Urothelium cell line (cell line): ENCODE measurements around the gene DAP3.
"Not testable (repeated sequence)": the region's sequence is repeated elsewhere in the genome, so short reads cannot be mapped to it uniquely, and the experiment has no call there.

Source experiments
- DNase-seq: peaks from one replicate; pipeline ENCODE4 v3.0.0; 2011; ENCODE audit warnings: low spot score, mixed read lengths
- FAIRE-seq: peaks from 2 replicates; lab custom pipeline; 2011; peaks lifted over from hg19 to GRCh38; lab: Jason Lieb, UNC

The DAP3 gene

DNA sequence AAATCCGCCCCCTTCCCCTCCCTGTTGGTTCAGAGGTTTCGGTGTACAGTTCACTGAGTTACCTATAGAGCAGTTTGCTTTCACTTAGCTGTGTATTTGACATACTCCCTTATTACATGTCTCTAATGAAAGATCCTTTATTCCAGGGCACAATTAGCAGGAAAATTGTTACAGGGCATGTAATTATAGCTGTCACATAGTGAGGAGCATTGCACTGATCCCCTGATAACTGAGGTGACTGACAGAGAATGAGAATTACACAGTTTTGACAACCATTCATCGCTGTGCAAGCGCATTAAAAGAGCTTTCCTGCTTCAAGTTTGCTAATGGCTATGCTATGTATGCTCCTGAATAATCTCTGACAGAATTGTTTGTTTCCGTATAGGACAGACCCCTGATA is 26.9 kb downstream of the DAP3 start:
- no peak for FAIRE-seq

DNA sequence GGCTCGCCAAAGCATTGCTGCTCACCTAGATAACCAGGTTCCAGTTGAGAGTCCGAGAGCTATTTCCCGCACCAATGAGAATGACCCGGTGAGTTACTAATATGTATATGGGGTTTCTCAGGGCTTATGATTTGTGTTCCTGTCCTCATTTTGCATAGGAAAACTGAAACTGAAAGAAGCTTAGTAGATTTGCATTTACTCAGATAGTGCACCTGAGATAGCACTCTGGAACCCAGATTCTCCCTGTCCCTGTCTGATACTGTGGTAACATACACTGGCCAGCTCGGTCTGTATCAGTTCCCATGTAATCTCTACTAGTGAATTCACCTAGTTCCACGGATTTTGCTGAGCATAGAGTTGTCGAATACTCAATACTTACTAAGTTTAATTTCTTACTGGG is 28.1 kb downstream of the DAP3 start:
- FAIRE-seq (no peak), DNase-seq (no peak)

More for the DNA sequence above, 26.9 kb downstream of the DAP3 start:
- no peak for DNase-seq

DNA sequence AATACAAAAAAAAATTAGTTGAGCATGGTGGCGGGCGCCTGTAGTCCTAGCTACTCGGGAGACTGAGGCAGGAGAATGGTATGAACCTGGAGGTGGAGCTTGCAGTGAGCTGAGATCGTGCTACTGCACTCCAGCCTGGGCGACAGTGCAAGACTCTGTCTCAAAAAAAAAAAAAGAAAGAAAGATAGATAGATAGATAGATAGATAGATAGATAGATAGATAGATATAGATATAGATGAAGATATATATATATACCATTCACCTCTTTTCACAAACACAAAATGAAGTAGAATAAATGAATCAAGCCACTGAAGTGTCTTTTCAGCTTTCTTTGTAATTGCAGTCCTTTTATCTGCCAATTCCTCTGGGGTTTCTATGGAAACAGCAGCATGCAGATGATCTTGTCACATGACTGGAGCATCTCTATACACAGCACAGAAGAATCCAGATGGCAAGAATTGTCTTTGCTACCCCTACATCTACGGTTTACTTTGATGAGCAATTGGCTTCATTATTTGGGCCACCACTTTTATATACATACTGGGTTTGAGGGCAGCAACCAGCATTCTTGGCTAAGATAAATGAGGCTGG is 29.7 kb downstream of the DAP3 start:
- DNase-seq, FAIRE-seq: not testable (repeated sequence)

DNA sequence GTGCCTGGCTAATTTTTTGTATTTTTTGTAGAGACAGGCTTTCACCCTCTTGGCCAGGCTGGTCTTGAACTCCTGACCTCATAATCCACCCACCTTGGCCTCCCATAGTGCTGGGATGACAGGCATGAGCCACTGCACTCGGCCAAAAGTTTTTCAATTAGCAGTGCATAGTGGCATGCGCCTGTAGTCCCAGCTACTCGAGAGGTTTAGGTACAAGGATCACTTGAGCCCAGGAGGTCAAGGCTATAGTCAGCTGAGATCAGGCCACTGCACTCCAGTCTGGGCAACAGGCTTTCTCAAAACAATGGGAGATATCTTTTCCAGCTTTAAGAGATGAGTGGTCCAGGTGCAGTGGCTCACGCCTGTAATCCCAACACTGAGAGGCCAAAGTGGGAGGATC is 30.8 kb downstream of the DAP3 start:
- no peak for DNase-seq
- no peak for FAIRE-seq

DNA sequence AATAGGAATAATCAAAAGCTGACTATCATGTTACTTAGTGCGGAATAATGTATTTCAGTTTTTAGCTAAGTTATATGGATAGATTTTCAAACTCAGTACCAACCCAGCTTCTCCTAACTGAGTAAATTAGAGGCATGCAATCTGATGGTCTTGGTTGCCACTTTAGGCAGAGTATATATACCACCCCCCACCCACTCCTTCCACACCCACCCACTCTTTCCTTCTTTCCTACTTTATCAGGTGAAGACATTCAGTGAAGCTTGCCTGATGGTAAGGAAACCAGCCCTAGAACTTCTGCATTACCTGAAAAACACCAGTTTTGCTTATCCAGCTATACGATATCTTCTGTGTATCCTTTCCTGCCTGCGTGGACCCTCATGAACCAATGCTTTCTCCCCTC is 36.3 kb downstream of the DAP3 start:
- no peak for DNase-seq
- FAIRE-seq: no peak

DNA sequence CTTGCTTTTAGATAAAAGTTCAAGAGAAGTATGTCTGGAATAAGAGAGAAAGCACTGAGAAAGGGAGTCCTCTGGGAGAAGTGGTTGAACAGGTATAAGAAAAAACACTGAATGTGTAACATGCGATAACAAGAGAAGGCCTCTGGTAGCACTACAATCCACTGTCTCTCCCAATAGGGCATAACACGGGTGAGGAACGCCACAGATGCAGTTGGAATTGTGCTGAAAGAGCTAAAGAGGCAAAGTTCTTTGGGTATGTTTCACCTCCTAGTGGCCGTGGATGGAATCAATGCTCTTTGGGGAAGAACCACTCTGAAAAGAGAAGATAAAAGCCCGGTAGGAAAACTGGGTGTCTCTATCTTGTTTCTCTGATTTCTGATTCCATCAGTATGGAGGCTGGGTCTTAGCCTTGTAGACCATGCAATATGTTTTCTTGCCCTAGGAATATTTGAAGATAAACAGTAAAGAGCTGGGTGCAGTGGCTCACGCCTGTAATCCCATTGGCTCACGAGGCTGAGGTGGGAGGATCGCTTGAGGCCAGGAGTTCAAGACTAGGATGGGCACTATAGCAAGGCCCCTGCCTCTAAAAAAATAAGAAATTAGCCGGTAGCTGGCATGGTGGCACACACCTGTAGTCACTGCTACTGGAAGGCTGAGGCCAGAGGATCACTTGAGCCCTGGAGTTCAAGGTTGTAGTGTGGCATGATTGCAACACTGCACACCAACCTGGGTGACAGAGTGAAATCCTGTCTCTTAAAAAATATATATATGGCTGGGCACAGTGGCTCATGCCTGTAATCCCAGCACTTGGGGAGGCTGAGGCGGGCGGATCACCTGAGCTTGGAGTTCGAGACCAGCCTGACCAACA is 40.4 kb downstream of the DAP3 start:
- peak; percentile 23 for DNase-seq
- FAIRE-seq: no peak

DNA sequence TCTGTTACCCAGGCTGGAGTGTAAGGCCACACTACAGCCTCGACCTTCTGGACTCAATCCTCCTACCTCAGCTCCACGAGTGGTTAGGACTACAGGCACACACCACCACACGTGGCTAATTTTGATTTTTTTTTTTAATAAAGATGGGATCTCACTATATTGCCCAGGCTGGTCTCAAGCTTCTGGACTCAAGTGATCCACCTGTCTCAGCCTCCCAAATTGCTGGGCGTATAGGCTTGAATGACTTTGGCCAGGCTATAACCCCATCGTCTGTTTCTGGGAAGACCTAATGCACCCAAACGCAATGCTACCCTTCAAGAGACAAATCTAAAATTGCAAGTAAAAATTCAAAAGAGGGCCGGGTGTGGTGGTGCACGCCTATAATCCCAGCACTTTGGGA is 52.1 kb downstream of the DAP3 start:
- DNase-seq (no peak), FAIRE-seq (no peak)

DNA sequence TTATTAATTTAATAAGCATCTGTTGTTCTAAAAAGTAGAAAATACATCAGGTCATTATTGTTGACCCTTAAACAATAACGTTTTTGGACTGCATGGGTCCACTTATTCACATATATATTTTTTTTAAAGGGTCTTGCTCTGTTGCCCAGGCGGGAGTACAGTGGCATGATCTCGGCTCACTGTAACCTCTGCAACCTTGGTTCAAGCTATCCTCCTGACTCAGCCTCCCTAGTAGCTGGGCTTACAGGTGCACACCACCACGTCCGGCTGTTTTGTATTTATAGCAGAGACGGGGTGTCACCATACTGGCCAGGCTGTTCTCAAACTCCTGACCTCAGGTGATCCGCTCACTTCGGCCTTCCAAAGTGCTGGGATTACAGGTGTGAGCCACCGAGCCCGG is 53.0 kb downstream of the DAP3 start:
- FAIRE-seq: no peak

DNA sequence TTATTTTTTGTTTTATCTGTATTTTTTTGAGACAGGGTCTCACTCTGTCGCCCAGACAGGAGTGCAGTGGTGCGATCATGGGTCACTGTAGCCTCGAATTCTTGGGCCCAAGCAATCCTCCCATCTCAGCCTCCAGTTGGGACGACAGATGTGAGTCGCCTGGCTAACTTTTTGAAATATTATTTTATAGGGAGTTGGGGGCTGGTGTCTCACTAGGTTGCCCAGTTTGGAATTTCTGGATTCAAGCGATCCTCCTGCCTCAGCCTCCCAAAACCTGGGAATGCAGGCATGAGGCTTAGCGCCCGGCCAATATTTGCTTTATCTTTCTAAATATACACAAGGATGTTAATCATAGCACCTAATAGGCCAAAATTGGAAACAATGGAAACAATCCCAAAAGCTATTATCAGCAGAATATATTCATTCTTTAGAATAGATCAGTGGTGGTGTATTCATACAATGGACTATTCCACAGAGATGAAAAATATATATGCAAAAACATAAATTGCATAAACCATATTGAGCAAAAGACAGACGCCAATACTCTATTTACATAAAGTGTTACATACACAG is 55.9 kb downstream of the DAP3 start:
- no peak for FAIRE-seq

More for the DNA sequence above, 53.0 kb downstream of the DAP3 start:
- no peak for DNase-seq

DNA sequence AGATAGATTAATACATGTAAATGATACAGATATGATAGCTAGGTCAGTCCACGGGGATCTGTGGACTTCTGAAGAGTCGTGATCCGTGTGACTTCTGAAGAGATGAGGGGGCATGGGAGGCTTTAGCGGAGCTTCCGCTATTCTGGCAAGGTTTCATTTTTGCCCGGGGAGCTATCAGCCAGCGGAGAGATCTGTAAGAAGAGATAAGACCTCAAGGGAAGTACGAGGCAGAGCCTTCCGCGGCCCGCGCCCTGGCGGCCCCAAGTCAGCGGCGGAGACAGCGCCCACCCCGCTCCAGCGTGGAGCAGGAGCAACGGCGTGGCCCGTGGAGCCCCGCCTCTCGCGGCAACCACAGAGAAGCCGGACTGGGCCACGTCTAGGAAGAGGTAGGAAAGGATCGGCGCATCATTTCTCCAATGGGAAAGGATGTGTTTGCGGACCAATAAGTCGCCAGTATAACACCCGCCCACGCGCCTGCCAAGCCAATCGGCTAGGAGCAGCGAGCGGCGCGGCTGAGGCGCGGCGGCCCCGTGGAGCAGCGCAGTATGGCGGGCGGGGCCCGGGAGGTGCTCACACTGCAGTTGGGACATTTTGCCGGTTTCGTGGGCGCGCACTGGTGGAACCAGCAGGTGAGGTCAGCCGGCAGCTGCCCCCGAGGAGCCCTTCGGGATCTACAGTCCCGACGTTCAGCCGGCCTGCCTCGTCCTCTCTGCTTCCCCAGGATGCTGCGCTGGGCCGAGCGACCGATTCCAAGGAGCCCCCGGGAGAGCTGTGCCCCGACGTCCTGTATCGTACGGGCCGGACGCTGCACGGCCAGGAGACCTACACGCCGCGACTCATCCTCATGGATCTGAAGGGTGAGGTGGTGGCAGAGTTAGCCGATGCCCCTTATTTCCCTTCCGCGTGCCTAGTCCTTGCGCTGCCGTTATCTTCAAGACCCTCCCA is 56.7 kb downstream of the DAP3 start:
- FAIRE-seq (peak; percentile 74), DNase-seq (peak; percentile 87)

More for the DNA sequence above, 55.9 kb downstream of the DAP3 start:
- DNase-seq: no peak

DNA sequence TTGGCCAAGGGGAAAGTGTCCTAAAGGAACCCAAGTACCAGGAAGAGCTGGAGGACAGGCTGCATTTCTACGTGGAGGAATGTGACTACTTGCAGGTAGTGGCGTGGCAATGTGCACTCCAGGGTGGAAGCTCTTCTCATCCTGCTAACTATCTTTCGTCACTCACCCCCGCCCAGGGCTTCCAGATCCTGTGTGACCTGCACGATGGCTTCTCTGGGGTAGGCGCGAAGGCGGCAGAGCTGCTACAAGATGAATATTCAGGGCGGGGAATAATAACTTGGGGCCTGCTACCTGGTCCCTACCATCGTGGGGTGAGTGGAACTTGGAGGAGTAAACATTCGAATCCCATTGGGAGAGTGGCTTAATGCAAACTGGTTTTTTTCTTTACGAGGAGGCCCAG is 58.7 kb downstream of the DAP3 start:
- FAIRE-seq, DNase-seq: not testable (repeated sequence)

DNA sequence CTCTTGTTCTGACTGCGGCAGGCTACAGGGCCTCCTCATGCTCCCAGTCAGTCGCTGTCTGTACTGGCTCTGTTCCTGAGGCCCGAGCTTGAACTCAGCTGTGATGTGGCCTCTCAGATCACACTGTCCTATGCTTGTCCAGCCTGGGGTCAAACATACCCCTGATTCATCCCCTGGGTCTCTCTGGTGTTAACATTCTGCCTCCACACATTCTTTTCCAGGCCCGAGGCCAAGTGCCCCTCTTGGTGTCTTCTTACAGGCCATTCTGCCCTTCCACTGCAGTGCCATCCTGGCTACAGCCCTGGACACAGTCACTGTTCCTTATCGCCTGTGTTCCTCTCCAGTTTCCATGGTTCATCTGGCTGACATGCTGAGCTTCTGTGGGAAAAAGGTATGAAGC is 59.2 kb downstream of the DAP3 start:
- not testable (repeated sequence) for FAIRE-seq, DNase-seq

DNA sequence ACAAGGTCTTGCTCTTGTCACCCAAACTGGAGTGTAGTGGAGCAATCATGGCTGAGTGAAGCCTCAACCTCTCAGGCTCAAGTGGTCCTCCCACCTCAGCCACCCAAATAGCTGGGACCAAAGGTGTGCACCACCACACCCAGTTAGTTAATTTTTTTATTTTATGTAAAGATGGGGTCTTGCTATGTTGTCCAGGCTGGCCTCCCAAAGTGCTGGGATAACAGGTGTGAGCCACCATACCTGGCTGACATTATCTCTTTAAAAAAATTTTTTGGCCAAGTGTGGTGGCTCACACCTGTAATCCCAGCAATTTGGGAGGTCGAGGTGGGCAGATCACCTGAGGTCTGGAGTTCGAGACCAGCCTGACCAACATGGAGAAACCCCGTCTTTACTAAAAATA is 70.1 kb downstream of the DAP3 start:
- not testable (repeated sequence) for DNase-seq, FAIRE-seq

DNA sequence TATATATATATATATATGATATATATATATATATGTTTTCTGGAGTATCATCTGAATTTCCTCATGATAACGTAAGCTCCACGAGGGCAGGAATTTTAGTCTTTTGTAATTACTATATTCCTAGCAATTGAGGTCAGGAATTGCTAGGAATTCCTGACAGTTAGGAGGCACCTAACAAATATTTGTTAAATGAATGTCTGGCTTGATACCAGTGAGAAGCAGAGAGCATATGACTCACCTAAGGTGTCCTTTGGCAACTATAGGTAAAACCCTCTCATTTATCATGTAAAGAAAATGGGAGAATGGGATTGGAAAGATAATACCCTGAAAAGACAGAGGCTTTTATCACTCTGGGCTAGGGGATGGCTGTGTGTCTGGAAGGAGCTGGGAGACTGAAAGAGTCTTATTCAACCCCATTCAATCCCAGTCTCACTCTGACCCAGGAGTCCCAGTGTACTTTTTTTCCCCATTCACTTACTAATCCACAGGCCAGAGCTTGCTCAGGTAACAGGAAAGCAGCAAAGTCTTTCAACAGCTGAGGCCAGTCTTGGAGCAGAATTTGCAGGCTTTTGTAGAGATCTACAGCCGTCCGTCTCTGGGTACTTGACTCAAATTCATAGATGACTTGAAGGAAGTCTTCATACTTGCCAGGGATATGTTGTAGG is 71.2 kb downstream of the DAP3 start:
- DNase-seq (no peak), FAIRE-seq (no peak)

DNA sequence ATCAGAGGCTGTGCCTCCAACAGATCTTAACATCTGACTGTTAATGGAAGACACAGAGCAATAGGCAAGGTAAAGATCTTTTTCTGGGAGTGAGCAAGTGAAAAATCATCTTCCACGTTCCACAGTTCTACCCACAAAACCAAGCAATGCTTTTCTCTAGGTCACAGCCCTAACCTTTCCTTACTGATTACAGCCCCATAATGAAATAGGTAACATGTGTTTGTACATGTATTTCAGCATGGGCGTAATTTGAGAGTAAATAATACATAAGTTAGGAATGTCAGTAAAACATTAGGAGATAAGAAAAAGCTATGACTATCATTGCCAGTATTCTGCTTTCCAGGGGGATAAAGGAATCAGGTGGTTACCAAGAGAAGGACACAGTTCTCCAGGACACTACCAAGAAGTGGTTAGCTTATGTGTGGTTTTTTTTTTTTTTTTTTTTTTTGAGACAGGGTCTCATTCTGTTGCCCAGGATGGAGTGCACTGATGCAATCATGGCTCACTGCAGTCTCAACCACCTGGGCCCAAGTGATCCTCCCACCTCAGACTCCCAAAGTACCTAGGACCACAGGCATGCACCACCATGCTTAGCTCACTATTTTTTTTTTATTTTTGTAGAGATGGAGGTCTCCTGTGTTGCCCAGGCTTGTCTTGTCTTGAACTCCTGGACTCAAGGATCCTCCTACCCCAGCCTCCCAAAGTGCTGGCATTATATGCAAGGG is 72.0 kb downstream of the DAP3 start:
- FAIRE-seq (no peak), DNase-seq (no peak)

DNA sequence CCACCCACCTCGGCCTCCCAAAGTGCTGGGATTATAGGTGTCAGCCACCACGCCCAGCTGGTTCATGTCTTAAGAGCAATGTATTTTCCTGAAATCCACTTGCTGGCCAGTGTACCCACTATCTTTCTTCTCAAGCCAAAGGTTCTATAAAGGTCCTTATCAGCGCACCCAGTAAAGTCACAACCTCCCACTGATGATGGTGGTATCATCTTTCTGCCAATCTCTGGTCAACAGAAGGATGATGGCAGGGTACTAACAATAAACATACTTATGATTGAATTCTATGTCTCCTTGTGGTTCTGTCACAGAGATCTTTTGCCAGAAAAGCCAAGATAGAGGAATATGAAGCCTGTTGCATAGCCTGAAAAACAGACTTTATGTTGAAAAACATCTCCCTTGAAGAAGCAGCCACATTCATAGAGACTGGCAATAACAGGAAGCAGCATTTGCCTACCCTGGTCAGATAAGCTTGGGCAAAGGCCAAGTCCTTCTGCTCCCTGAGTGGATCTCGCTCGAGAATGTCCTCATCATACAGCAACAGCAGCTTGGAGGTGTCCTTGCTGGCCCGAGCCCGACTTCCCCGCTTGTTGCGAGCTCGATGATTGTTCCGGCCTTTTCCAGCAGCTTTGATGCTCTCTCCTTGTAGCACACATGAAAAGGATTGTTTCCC is 73.0 kb downstream of the DAP3 start:
- no peak for DNase-seq
- FAIRE-seq: no peak

DNA sequence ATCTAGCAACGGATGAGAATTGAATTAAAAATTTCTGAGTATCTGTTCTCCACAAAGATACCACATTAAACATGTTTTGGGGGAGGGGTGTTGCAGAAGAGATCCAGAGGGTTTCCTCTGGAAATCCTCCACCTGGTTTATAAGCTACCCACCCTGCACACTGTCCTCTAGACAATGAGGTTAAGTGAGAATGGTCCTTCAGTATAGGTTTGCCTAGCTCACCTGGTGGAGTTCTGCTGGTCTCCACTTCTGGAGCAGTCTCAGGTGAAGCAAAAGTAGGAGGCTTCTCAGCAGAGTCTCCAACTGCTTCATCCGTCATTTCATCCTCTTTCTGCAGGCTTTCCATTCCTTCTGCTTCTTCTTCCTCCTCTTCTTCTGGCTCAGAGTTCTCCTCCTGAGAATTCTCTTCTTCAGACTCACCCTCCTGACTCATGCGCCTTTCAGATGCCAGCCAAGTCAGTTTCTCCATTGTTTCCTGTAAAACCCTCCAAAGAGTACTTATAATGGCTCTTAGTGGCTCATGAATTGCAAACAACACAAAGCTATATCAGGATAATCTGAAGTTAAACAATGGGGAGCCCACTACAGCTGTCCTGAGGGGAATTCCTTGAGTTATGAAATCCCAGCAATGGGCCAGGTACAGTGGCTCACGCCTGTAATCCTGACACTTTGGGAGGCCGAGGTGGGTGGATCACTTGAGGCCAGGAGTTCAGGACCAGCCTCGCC is 74.4 kb downstream of the DAP3 start:
- FAIRE-seq: not testable (repeated sequence)
- DNase-seq: peak; percentile 17

DNA sequence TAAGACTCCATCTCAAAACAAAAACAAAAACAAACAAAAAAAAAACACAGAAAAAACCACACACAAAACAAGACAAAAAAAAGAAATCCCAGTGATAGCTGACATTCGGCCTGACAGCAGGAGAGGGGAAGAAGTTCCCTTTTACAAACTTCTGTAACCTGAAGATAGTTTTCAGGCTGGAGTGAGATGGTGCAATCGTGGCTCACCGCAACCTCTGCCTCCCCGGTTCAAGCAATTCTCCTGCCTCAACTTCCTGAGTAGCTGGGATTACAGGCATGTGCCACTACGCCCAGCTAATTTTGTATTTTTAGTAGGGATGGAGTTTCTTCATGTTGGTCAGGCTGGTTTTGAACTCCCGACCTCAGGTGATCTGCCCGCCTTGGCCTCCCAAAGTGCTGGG is 75.1 kb downstream of the DAP3 start:
- FAIRE-seq, DNase-seq: not testable (repeated sequence)
